Measurements from ENCODE around the gene CACNA1C.

CACNA1C gene

GRCh38 chr12:2061402-2061801 is 8.6 kb downstream of the CACNA1C start:
- DNase-seq (ENCODE audit: insufficient read length, low spot score) (no peak), FAIRE-seq (no peak)
- no peak for TF ChIP-seq CTCF (IDR thresholded peaks at IDR 0.05; ENCODE audit: insufficient read depth, missing control alignments)

- no peak for TF ChIP-seq CTCF (IDR thresholded peaks at IDR 0.05; ENCODE audit: insufficient read depth, missing control alignments)
- DNase-seq (ENCODE audit: insufficient read length, low spot score) = no peak
- FAIRE-seq = no peak
Observed at GRCh38 chr12:2064071-2064507, 11.3 kb downstream of the CACNA1C start.

GRCh38 chr12:2068653-2069052 is 15.9 kb downstream of the CACNA1C start:
- DNase-seq (ENCODE audit: insufficient read length, low spot score) (no peak), FAIRE-seq (no peak)
- TF ChIP-seq CTCF (IDR thresholded peaks at IDR 0.05; ENCODE audit: insufficient read depth, missing control alignments) = no peak

- TF ChIP-seq CTCF (IDR thresholded peaks at IDR 0.05; ENCODE audit: insufficient read depth, missing control alignments) = no peak
- DNase-seq (ENCODE audit: insufficient read length, low spot score) = no peak
- FAIRE-seq = no peak
Observed at GRCh38 chr12:2070440-2071045, 17.8 kb downstream of the CACNA1C start.

- TF ChIP-seq CTCF (IDR thresholded peaks at IDR 0.05; ENCODE audit: insufficient read depth, missing control alignments) = no peak
- DNase-seq (ENCODE audit: insufficient read length, low spot score) (no peak), FAIRE-seq (no peak)
Observed at GRCh38 chr12:2074792-2075191, 22.0 kb downstream of the CACNA1C start.

GRCh38 chr12:2075508-2076195 is 22.9 kb downstream of the CACNA1C start:
- no peak for TF ChIP-seq CTCF (IDR thresholded peaks at IDR 0.05; ENCODE audit: insufficient read depth, missing control alignments)
- no peak for FAIRE-seq
- DNase-seq (ENCODE audit: insufficient read length, low spot score) = no peak

GRCh38 chr12:2076196-2076570 is 23.4 kb downstream of the CACNA1C start:
- FAIRE-seq = no peak
- no peak for DNase-seq (ENCODE audit: insufficient read length, low spot score)
- TF ChIP-seq CTCF (IDR thresholded peaks at IDR 0.05; ENCODE audit: insufficient read depth, missing control alignments) = no peak

Data from D721Med (cell line).